ENCODE data around the gene KCNQ5. TPM values are rescaled to one million over a fixed set of nuclear protein-coding genes. Genes with fewer than 3 reads are reported as not detected.
A peak's percentile ranks its signal among the peaks of the same experiment; 100 is the strongest.

KCNQ5 gene
- total and polyA plus RNA-seq, 10 of the 15 experiments (the other 5 are each of a cell fraction or from before 2014, with no cell fraction given) = 0.60 to 16.2 (median 3.2) TPM

DNA sequence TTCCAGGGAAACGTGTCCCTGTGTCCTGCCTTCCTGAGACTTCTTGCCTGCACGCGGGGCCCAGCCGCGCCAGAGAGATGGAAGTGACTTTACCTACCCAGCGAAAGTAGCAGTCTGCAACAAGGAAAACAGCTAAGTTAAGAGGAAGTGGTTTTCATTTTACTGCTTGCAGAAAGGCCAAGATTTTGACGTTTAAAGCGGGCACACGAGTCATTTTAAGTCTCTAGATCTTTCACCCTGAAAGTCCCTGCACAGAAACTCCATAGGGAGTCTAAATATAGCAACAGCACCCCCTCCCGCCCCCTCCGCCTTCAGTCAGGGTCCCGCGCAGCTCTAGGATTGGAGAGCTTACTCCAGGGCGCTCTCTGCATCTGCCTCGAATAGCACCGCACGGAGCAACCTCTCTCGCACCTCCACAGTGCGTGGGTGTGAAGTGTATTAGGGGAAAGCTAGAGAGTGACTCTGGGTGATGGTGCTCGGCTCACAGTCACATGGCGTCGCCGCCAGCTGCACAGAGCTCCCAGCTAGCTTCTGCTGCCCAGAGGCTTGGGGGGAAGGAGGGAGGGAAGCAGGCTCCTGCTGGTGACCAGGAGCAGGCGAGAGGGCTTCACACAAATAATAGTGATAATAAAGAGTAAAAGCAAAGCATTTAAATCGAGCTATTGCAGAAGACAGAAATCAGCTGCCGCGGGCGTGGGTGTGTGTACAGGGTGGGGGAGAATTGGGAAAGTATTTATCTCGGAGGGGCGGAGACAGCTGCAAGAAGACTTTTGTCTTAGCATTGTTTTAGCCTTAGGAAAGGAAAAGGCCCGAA is 1.8 kb upstream of the KCNQ5 start (continued):
- TF ChIP-seq CUX1 (IDR thresholded peaks at IDR 0.05; ENCODE audit: insufficient replicate concordance, low read depth, low read length) (no peak), NR2C2 (IDR thresholded peaks at IDR 0.05; ENCODE audit: borderline replicate concordance, control insufficient read depth, insufficient read length, low read depth) (no peak), CBX5 (IDR thresholded peaks at IDR 0.05; ENCODE audit: low read depth) (no peak; the same call in 1 of the 2 replicates), BHLHE40 (IDR thresholded peaks at IDR 0.05; ENCODE audit: borderline replicate concordance in 1 of 2, low read depth in 2 of 2, low read length in 1 of 2) (peak; percentile 48 to 82; a peak in 3 of 4 replicates), FOS (IDR thresholded peaks at IDR 0.05; ENCODE audit: borderline replicate concordance, extremely low read depth, insufficient read length) (no peak), MTA2 (IDR thresholded peaks at IDR 0.05; ENCODE audit: low read depth) (peak; percentile 73; the same call in 1 of the 2 replicates), CHD1 (IDR thresholded peaks at IDR 0.05; ENCODE audit: low read depth, low read length) (0 out of 2 replicates have a peak, but pooled peaks have one; percentile 53), JUNB (IDR thresholded peaks at IDR 0.05) (no peak; the same call in 1 of the 2 replicates), KLF5 (IDR thresholded peaks at IDR 0.05; ENCODE audit: partially characterized antibody) (no peak), TCF12 (IDR thresholded peaks at IDR 0.05; ENCODE audit: low read depth, low read length) (0 out of 2 replicates have a peak, but pooled peaks have one; percentile 62), CREB1 (IDR thresholded peaks at IDR 0.05; ENCODE audit: low read depth) (no peak), SUZ12 (IDR thresholded peaks at IDR 0.05; ENCODE audit: unreplicated experiment) (no peak), POLR2AphosphoS5 (IDR thresholded peaks at IDR 0.05; ENCODE audit: low read length) (peak; percentile 76; the same call in 1 of the 2 replicates), HCFC1 (IDR thresholded peaks at IDR 0.05; ENCODE audit: low read length) (no peak), ZBED1 (IDR thresholded peaks at IDR 0.05; ENCODE audit: borderline replicate concordance) (no peak), RAD51 (IDR thresholded peaks at IDR 0.05) (peak; percentile 87), TCF3 (IDR thresholded peaks at IDR 0.05; ENCODE audit: borderline replicate concordance, insufficient read depth, low read depth, low read length) (0 out of 2 replicates have a peak, but pooled peaks have one; percentile 70), NFYA (IDR thresholded peaks at IDR 0.05; ENCODE audit: borderline replicate concordance, low read depth, low read length) (no peak), SMAD1 (IDR thresholded peaks at IDR 0.05; ENCODE audit: low read depth, partially characterized antibody) (no peak), MTA3 (IDR thresholded peaks at IDR 0.05; ENCODE audit: borderline replicate concordance, low read length) (no peak), KAT2A (conservative IDR thresholded peaks at IDR 0.05; ENCODE audit: control insufficient read depth, low read depth, low read length) (no peak)

Measured in GM12878 (cell line).